HG03139 (cell line): Measurements from ENCODE around the gene PROKR1.
"Not testable (repeated sequence)": the region's sequence is repeated elsewhere in the genome, so short reads cannot be mapped to it uniquely, and the experiment has no call there.

Experiments
- ATAC-seq: cut with Tn5 transposase; IDR thresholded peaks from one replicate; pipeline ENCODE4 v1.9.1; 2021; ENCODE audit not compliant: unreplicated experiment

PROKR1 gene

GRCh38 chr2:68643011-68643873, at the start of gene PROKR1:
Gene PROKR1, plus strand, starts transcription at chr2:68643579. Its CDS starts 2,243 bp downstream, at chr2:68645822.
- no peak for ATAC-seq

- ATAC-seq = no peak
These were observed 49.3 kb upstream of the PROKR1 start for GRCh38 chr2:68594041-68594440.

- ATAC-seq = peak; percentile 48
These were observed 48.5 kb upstream of the PROKR1 start for GRCh38 chr2:68594674-68595492.

GRCh38 chr2:68595493-68595785, 47.9 kb upstream of the PROKR1 start:
- not testable (repeated sequence) for ATAC-seq

GRCh38 chr2:68600495-68600894, 42.9 kb upstream of the PROKR1 start:
- ATAC-seq = not testable (repeated sequence)

- ATAC-seq = no peak
These were observed 40.3 kb upstream of the PROKR1 start for GRCh38 chr2:68603059-68603458.

- ATAC-seq = no peak
These were observed 39.3 kb upstream of the PROKR1 start for GRCh38 chr2:68604077-68604476.

GRCh38 chr2:68605939-68606338, 37.4 kb upstream of the PROKR1 start:
- ATAC-seq = no peak

- ATAC-seq = no peak
These were observed 36.6 kb upstream of the PROKR1 start for GRCh38 chr2:68606759-68607158.

GRCh38 chr2:68607837-68608236, 35.5 kb upstream of the PROKR1 start:
- no peak for ATAC-seq

- no peak for ATAC-seq
These were observed 30.4 kb upstream of the PROKR1 start for GRCh38 chr2:68612765-68613519.

GRCh38 chr2:68620772-68621171, 22.6 kb upstream of the PROKR1 start:
- no peak for ATAC-seq

- no peak for ATAC-seq
These were observed 19.6 kb upstream of the PROKR1 start for GRCh38 chr2:68623820-68624219.

- no peak for ATAC-seq
These were observed 15.8 kb upstream of the PROKR1 start for GRCh38 chr2:68627615-68628014.

- no peak for ATAC-seq
These were observed 11.4 kb upstream of the PROKR1 start for GRCh38 chr2:68632021-68632420.

GRCh38 chr2:68637047-68637446, 6.3 kb upstream of the PROKR1 start:
- no peak for ATAC-seq

- no peak for ATAC-seq
These were observed 601 bp downstream of the PROKR1 start for GRCh38 chr2:68643874-68644485.

- ATAC-seq = no peak
These were observed 2.1 kb downstream of the PROKR1 start for GRCh38 chr2:68645523-68645922.

- no peak for ATAC-seq
These were observed 2.9 kb downstream of the PROKR1 start for GRCh38 chr2:68646303-68646702.

- ATAC-seq = no peak
These were observed 7.3 kb downstream of the PROKR1 start for GRCh38 chr2:68650645-68651044.

GRCh38 chr2:68653034-68653433, 9.7 kb downstream of the PROKR1 start:
- no peak for ATAC-seq
